Gastroesophageal sphincter (tissue), 3 donors: Measurements from ENCODE around the gene ABL1.

Experiments used
- POLR2A ChIP-seq, 2 donors: fragments of 450-650 bp; IDR thresholded peaks; one replicate each; pipeline ENCODE4 v1.6.1; 2017; ENCODE audit warnings: antibody characterized with exemption in 2 of 2, mild to moderate bottlenecking in 2 of 2, moderate library complexity in 1 of 2
- TF ChIP-seq, protein P1 (sequence below), 4 experiments: fragments of 200-600 bp in 2 of 4; fragments of 450-650 bp in 2 of 4; sonication (generic) in 1 of 4; IDR thresholded peaks; one replicate each; pipeline ENCODE4 v1.5.1; 2017 to 2019; ENCODE audit warnings: antibody characterized with exemption in 4 of 4, mild to moderate bottlenecking in 2 of 4, moderate library complexity in 2 of 4

GRCh38 chr9:130894546-130894945, 59.5 kb downstream of the ABL1 start:
- TF ChIP-seq, protein P1, sequence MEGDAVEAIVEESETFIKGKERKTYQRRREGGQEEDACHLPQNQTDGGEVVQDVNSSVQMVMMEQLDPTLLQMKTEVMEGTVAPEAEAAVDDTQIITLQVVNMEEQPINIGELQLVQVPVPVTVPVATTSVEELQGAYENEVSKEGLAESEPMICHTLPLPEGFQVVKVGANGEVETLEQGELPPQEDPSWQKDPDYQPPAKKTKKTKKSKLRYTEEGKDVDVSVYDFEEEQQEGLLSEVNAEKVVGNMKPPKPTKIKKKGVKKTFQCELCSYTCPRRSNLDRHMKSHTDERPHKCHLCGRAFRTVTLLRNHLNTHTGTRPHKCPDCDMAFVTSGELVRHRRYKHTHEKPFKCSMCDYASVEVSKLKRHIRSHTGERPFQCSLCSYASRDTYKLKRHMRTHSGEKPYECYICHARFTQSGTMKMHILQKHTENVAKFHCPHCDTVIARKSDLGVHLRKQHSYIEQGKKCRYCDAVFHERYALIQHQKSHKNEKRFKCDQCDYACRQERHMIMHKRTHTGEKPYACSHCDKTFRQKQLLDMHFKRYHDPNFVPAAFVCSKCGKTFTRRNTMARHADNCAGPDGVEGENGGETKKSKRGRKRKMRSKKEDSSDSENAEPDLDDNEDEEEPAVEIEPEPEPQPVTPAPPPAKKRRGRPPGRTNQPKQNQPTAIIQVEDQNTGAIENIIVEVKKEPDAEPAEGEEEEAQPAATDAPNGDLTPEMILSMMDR (IDR thresholded peaks at IDR 0.05), result no peak
- no peak for TF ChIP-seq POLR2A (IDR thresholded peaks at IDR 0.05)
